ENCODE data around the gene RAC3.
A peak's percentile ranks its signal among the peaks of the same experiment; 100 is the strongest.

The RAC3 gene

DNA sequence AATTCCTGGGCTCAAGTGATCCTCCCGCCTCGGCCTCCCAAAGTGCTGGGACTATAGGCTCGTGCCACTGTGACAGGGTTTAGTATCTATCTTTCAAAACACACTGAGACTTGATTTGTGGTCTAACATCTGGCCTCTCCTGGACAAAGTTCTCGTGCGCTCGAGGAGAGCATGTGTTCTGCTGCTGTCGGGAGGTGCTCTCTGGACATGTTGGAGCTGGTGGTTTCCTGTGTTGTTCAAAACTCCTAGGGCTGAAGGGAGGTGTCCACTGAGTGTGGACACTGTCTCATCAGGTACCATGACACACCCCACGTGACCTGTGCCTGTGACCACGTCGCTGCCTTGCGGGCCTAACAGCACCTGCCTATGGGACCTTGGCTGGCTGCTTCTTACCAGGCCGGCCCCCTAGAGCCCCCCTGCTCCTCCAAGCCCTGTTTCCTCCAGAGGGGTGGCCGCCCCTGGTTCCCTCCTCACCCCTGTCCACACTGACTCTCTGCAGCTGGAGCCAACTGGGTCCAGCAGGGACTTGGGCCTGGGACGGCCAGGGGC, 14.5 kb downstream of the RAC3 start:
- DNase-seq = no peak

DNA sequence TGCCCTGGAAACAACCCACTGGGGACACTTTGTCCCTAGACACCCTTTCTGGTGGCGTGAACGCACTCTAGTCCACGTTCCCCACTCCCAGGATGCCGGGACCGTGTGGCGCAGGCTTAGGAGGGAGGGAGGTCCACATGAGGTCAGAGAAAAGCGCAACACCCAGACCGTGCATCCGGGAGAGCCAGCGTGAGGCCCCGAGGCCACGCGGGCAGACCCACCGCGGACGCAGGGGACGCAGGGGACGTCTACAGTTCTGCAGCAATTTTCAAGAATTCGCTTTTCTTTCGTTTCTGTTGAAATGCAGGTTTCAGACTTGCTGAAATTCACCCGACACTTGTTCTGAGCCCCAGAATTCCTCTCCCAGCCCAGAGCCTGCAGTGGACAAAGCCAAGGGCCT, 15.4 kb downstream of the RAC3 start:
- no peak for DNase-seq

DNA sequence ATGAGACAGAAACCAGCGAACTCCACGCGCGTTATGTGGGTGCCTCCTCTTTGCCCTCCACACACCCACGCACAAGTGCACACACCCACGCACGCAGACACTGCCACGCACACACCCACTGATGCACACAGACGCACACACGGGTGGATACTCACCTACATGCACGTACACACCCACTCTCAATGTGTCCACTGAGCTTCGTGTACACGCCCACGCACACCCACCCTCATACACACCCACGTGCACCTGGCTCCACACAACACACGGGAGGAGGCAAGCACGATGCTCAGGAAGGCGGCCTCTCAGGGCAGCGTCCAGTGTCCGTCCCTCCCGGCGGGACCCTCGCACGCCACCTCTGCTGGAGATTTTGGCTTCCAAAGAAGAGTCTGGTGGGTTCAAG, 15.9 kb downstream of the RAC3 start:
- no peak for DNase-seq

DNA sequence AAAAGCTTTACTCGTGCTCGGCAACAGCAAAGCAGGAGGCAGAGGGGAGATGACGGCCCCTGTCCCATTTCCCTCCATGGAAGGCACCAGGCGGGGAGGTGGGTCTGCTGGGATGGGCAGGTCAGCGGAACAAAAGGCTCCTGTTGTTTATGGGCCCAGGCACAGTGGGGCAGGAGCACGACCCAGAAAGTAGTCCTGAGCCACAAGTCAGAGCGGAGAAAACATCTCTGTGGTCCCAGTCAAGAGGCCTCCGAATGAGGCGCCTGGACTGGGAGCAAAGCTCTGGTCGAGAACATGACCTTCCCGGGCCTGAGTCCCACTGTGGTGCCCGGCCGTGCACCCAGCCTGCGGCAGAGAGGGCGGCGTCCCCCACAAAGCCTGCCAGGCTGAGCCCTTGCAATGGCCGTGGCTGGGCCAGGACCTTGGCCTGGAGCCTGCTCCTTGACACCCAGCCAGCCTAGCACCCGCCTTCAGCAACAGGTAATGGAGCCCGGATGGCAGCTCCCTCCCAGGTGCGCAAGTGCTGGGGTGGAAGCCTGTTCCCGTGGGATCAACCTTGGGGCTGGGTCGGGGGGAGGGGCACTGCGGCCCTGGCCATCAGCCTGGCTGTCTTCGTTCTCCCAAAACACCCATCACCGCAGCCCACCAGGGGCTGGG, 16.6 kb downstream of the RAC3 start:
- no peak for DNase-seq

DNA sequence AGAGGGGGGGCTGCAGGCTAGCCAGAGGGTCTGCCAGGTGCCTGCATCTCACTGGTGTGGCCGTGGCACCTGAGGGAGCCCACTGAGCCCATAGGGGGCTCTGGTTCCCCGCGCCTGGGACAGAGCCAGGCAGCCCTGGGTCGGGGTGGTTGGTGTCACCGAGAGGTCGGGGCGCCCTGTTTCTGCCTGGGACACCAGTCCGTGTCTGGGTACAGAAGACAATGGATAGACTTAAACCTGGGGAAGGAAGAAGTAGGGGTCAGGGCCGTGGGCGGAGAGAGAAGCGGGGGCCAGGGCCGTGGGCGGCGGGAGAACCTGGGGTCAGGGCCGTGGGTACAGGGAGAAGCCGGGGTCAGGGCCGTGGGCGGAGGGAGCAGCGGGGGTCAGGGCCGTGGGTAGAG, 17.1 kb downstream of the RAC3 start:
- no peak for DNase-seq

DNA sequence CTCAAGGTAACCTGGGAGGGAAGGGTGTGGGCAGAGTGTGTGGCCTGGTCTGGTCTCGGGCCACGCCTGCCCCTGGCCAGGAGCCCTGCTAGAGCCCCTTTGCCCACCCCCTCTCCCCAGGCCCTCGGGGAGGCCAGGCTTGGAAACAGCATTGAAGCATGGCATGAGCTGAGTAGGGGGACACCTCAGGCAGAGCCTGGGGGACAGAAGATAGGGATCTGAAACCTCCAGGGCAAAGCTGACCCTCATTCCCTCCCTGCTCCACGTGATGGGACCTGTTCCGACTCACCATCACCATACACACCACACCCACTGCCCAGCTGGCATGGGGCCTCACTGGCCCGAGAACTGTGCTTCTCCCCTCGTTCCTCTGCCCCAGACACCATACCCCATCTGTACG, 17.6 kb downstream of the RAC3 start:
- DNase-seq = no peak

DNA sequence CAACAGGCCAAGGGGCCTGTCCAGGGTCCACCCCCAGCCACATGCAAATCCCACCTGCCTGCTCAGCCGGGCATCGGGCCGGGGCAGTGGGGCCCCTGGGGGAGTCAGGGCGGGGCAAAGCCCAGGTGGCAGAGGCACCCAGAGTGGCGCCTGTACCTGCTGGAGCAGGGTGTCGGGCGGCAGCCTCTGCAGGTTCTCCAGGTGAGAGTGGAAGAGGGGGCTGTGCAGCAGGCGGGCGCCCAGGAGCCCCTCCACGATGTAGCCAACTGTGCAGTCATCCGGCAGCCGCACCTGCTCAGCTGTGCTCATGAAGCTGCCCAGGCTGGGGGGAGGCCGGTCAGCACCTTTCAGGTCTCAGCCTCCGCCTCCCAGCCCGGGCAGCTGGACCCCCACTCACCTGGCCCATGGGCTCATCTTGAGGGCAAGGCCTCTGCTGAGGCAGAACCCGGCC, 18.1 kb downstream of the RAC3 start:
- DNase-seq = no peak

DNA sequence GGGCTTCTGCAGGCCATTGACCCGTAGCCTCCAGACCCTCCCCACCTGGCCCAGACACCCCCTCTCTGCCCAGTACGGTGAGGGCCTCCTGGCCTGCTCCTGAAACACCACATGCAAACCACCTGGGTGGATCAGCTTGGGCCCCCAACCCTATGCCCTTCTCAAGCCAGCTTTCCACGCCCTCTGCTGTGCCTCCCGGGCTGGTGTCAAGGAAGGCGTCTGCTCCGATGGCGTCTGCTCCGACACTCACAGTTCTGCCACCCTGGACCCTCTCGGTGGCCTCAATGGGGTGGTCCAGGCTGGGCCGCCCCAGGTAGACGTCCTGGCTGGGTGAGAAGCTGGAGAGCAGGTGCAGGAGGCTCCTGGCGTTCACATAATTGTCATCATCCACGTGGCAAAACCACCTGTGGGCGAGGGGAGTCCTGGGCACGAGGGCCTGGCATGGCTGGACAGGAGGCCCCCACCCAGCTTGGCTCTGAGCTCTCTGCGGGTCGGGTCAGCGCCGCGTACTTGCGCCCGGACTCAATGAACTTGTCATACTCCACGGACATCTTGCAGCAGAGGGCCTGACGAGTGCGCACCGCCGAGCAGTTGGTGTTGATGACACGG, 18.8 kb downstream of the RAC3 start:
- no peak for DNase-seq

DNA sequence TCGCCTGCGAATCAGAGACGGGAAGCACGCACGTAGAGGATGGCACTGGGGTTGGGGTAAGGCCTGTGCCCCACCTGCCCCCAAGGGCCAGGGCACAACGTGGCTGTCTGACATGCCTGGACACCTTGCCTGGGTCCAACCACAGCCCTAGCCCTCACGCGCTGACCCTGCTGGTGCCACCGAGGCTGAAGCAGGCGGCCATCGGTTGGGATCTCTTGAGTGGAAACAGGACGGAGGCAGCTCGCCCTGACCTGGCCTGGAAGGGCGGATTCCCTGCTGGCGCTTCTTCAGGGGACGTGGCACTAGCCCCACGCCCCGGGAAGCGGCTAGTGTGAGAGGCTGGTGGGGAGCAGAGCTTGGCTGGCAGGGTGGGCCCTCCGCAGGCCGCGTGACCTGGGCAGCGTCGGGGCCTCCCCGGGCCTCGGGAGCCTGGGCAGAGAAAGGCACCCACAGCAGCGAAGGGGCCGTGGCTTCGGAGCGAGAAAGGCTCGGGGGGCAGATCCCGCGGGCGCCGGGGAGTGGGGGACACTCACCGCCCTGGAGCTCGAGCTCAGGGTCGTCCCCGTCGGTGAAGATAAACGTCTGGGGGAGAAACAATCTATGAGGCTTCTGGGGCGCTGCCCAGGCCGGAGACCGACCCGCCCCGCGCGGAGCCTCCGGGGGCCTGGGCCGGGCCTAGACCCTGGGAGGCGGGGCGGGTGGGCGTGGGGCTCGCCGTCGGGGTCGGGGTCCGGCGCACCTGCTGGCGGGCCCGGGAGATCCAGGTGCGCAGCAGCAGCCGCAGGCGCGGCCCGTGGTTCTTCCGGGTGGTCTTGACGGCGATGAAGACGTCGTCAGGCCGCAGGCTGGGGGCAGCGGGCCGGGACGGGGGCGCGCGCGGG, 19.5 kb downstream of the RAC3 start:
- no peak for DNase-seq

DNA sequence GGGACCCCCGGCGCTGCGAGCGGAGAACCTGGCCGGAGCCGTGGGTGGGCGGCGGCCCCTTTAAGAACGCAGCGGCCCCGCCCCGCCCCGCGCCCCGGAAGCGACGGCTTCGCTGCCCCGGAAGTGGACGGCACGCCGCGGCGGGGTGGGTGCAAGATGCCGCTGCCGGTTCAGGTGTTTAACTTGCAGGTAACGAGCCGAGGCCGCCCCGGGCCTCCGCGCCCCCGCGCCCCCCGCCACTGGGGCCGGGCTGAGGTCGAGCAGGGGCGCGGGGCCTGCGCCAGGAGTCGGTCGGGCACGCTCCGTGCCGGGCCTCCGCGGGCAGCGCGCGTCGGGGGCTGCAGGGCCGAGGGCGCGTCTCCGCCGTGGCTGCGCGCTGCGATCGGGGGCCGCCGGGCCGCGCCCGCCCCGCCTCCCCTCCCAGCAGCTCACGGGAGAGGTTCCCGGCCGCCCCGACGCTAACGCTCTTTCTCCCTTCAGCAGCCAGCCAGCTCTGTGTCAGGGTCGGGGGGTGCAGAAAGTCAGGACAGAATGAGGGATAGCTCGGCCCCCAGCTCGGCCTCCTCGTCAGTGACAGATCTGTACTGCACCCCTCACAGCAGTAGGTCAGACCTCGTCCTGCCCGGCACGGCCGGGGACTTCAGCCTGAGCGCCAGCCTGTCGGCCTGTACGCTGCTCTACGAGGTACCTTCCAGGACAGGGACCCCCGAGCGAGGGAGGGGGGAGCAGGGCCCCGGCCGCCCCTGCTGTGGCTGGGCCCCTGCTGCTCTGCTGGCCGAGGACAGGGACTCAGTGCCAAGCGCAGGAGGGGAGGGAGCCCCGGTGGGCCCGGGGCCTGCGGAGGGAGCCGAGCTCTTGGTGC, 20.5 kb downstream of the RAC3 start, which contains the start of the genes GPS1 and RFNG:
GPS1 (plus strand) TSS at position 123 of the 862 bp plus-strand sequence; CDS start at position 157, 34 bp downstream.
RFNG (minus strand) TSS at position 36 of the 862 bp plus-strand sequence. CDS start 45 bp downstream, outside the sequence.
- peak in 1 of 2 experiments; percentile 89 for DNase-seq

DNA sequence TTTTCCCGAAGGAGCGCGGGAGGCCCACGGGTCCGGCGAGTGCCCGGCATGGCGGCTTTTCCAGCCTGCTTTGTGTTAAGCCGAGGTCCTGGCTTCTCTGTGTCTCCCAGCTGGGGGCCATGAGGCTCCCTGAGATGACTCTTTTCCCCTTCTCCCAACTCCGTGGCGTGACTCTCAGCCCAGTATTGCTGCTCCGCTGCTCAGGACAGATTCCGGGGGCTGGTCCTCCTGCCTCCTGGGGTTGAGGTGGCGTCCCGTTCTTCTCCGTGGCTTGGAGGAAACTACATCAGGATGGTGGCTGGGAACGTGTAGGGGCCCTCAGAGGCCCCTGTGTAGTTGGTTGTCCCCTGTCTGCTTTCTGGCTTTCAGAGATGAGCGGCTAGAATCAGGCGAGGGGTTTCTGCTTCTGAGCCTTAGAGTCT, 21.2 kb downstream of the RAC3 start:
- no peak for DNase-seq

DNA sequence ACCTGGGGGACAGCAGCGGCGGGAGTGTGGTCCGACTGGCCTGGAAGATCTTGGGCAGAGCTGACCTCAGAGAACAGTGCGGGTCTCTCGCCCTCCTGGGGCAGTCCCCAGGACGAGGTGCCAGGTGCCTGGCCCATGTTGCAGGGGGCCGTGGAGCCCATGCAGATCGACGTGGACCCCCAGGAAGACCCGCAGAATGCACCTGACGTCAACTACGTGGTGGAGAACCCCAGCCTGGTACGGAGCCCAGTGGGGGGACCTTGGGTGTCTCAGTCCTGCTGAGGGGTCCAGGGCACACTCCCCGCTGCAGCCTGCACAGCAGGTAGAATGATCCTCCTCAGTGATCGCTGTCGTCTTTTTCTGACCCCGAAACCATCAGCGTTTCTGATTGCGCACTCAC, 21.7 kb downstream of the RAC3 start:
- no peak for DNase-seq

DNA sequence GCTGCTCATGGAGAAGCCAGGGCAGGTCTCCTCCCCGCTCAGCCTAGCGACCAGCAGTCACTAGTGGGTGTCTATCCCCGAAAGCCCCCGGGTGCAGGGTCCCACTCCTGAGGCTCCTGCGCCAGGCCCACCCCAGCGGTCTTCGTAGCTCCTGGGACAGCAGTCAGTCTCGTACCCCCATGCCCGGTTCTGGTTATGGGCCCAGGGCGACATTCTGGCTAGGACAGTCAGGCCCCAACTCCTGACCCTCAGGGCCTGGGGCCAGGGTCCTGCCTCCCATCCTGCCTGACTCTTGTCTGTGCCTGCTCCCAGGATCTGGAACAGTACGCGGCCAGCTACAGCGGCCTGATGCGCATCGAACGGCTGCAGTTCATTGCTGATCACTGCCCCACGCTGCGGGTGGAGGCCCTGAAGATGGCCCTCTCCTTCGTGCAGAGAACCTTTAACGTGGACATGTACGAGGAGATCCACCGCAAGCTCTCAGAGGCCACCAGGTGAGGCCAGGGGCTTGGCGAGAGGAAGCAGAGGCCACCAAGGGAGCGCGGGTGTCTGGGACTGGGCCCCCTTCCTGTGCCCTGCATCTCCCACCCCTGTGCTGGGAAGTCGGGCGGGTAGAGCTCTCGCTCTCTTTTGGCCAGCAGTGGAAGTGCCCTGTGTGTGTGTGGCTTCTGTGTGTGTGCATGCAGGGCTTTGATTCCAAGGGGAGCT, 22.2 kb downstream of the RAC3 start:
- no peak for DNase-seq

DNA sequence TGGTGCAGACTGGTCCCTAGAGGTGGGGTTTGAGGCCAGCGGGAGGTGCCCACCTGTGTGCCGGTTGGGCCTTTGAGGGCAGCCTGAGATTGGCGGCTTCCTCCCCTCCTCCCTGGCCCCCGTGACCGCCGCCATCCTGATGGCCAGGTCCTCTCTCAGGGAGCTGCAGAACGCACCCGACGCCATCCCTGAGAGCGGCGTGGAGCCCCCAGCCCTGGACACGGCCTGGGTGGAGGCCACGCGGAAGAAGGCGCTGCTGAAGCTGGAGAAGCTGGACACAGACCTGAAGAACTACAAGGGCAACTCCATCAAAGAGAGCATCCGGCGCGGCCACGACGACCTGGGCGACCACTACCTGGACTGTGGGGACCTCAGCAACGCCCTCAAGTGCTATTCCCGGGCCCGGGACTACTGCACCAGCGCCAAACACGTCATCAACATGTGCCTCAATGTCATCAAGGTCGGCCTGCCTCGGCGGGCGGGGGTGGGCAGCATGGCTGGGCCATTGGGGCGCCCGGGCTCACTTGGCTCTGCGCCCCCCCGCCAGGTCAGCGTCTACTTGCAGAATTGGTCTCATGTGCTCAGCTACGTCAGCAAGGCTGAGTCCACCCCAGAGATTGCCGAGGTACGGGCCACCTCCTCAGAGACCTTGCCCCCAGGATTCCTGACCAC, 23.0 kb downstream of the RAC3 start:
- DNase-seq = no peak

DNA sequence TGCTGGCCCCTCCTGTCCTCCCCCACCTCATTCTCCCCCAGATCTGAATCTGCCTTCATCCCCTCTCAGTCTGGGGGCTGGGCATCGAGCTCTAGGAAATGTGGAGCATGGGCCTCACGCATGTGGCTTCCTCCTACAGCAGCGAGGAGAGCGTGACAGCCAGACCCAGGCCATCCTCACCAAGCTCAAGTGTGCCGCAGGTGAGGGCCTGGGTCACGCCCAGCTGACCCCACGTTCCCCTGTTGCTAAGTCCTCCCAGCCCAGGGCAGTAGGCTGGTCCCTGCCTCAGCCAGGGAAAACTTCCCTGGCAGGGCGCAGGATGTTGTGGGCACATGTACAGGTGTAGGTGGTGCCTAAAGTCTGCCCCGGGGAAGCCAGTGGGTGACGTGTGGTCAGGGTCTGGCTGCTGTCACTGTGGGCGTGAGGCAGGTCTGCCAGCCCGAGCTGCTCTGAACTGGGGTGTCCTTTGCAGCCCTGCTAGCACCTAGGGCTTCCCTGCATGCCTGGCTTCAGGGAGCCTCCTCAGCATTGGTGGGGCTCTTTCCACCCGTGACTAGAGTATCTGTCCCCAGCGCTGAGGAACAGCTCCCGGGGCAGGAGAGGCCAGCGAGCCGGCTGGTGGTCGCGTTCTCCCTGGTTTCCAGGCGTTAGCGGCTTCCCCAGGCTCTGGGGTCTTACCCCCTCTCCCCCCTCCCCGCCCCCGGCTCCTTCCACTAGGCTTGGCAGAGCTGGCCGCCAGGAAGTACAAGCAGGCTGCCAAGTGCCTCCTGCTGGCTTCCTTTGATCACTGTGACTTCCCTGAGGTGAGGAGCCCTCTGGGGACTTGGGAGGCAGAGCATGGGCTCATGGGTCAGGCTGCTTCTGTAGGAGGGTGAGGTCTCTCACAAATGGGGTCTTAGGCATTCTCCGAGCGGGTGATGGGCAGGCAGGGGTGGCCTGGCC, 23.8 kb downstream of the RAC3 start:
- DNase-seq = no peak

DNA sequence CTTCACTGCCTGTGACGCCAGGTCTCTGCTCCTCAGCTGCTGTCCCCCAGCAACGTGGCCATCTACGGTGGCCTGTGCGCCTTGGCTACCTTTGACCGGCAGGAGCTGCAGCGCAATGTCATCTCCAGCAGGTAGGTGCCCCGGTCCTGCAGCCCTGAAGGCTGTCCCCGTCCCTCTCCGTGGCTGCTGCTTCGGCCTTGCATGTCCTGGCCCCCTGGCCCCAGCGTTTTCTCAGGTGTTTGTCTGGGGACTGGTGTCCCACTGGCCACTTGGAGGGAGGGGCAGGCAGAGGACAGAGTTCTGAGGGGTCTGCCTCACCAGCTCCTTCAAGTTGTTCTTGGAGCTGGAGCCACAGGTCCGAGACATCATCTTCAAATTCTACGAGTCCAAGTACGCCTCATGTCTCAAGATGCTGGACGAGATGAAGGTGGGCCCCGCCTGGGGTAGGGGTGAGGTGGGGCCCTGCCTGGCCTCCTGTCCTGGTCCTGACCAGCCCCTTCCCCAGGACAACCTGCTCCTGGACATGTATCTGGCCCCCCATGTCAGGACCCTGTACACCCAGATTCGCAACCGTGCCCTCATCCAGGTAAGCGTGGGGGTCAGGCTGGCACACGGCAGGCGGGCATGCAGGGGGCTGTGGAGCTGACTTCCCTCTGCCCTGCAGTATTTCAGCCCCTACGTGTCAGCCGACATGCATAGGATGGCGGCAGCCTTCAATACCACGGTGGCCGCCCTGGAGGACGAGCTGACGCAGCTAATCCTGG, 24.7 kb downstream of the RAC3 start:
- no peak for DNase-seq

DNA sequence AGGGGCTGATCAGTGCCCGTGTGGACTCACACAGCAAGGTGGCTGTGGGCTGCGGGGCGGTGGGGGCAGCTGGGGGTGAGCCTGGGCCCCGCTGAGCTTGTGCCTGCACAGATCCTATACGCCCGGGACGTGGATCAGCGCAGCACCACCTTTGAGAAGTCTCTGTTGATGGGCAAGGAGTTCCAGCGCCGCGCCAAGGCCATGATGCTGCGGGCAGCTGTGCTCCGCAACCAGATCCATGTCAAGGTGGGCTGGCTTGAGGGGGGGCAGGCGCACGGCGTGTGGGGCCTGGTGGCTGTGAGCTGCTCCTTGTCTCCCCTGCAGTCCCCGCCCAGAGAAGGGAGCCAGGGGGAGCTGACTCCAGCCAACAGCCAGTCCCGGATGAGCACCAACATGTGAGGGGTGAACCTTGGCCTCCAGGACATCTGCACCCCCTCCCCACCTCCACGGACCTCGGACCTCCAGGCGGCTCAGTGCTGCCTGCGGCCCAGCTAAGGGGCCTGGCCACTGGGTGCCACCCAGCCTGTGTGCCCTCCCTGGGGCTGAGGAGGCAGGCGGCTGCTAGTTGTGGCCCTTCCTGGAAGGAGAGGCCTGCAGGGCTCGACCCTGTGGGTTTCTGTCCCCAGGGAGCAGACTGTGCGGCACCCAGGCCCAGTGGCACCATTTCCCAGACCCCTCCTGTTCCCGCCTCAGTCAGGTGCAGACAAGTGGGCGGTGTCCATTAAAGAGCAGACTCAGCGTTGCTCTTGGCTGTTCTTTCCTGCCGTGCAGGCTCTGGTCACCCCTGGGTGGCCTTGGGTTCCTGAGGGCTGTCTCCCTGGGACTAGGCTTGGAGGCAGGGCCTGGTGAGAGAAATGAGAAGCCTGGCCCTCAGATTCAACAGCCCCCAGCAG, 25.5 kb downstream of the RAC3 start:
- no peak for DNase-seq

All from NCI-H526 (cell line).